Measurements from ENCODE around the gene CALML6.

Gene CALML6

GRCh38 chr1:1914101-1914970 lies 724 bp upstream of the CALML6 start:
- no peak for DNase-seq

DNA sequence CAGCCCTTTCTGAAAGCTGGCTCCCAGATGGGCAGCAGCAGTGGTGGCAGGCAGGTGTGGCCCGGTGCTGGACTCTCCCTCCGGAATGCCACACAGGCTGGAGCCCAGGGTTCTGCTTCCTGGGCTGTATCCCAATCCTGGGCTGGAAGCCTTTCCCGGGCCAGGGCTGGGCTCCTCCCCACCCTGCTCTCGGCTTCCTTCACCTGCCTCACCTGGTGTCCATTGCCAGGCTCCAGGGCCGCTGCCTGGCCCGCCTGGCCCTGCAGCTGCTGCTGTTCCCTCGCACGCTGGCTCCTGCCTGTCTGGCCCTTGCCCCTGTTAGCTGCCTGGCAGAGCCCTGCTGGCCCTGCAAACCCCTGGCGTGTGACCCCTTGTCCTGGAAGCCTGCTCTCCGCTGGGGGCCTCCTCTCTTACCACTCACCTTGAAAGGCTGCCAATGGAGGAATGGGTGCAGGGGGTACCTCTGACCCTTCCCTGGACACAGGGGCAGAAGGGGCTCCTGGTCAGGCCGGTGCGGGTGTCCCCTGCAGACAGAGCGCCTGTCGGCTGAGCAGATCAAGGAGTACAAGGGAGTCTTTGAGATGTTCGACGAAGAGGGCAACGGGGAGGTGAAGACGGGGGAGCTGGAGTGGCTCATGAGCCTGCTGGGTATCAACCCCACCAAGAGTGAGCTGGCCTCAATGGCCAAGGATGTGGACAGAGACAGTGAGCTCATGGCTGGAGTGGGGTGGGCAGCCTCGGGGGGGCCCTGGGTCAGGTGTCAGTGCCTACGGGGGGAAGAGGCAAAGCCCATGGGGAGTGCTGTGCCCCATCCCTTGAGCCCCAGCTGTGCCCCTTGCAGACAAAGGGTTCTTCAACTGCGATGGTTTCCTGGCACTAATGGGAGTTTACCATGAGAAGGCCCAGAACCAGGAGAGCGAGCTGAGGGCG lies 1.1 kb downstream of the CALML6 start:
- no peak for DNase-seq

GRCh38 chr1:1916851-1917251 lies 1.8 kb downstream of the CALML6 start:
- DNase-seq: no peak

- no peak for DNase-seq
Measured at GRCh38 chr1:1917304-1917976, 2.4 kb downstream of the CALML6 start.

DNA sequence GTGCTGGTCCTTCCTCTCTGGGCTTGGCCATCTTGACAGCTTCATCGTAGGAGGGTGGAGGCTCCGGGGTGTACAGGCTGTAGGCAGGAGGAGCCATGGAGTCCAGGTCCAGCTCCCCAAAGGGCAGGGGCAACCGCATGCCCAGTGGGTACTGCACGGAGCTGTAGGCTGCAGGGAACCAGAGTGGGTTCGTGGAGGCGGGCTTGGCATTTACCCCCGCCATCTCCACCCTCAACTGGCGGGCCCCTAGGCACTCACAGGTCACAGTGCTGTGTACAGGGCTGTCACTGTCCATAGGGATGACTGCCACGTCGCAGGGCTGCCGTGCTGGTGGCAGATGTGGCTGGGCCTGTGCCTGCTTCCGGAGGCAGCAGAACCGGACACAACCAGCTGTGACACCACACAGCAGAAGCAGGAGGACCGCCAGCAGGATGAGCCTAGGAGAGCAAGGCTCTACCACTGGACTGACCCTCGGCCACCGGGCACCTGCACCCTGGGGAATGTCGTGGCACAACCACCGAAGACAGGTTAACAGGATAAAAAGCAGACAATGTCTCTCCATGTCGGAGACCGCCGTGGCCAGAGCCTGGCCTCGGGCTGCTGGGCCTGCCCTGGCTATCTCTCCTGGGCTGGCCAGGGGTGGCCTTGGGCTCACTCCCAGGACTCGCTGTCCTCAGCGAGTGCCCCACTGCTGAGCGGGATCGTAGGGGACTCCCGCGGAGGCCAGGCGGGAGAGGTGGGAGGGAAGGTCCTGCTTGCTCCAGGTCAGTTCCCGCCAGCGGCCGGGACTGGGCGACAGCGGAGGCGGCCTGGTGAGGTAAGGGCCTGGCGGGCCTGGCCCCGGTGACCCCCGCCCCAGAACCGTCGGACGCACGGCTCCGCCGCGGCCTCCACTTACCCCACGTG lies 3.2 kb downstream of the CALML6 start:
- no peak for DNase-seq

- no peak for DNase-seq
Measured at GRCh38 chr1:1918901-1919303, 3.8 kb downstream of the CALML6 start, which contains the start of gene TMEM52. Gene TMEM52 (minus strand): TSS chr1:1919279. CDS start chr1:1919265, 14 bp downstream.

DNA sequence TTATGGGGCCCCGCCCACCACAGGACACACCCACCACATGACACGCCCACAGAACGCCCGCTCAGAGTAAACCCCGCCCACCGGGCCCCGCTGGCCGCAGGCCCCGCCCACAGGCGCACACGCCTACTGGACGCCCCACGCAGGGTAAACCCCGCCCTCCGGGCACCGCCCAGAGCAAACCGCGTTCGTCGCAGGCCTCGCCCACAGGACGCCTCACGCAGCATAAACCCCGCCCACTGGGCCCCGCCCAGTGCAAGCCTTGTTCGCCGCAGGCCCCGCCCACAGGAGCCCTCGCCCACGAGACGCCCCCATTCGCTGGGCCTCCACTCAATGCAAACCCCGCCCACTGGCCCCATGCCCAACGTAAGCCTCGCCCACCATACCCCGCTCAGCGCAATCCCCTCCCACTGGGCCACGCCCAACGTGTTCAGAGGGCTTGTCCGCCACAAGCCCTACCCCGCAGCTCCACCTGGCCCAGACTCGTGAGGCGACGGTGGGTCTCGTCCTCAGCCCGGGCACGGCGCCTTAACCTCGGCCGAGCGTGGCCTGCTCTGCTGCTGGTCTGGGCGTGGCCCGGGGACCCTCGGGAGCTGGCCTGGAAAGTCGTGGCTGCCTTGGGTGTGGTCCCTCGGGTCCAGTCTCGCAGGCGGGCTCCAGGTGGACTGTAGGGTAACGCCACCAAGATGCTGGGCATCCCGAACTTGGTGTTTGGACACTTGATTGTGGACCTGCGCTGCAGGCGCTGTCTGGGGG lies 4.4 kb downstream of the CALML6 start:
- peak; percentile 100 for DNase-seq

DNA sequence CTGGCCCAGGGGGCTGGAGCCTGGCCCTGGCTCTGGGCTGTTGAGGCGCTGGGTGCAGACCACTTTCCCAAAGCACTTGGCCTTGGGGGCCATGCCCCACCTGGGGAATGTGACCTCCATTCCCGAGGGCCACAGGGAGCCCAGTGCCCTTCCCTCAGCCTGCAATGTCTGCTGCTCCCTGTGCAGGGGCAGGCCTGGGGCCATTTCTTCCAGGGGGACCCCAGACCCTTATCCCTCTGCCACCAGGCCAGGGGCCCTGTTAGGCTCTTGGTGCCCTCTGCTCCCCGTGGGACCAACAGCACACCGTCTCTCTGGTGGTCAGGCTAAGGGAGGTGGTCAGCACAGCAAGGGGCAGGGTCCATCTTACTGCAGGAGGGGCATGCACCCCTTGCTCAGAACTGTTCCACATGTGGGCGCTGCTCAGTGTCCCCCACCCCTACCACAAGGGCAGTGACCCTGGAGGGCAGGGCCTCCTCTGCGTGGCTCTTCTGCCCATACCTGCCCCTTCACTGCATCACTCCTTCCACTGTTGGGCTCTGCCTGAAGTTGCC lies 5.1 kb downstream of the CALML6 start:
- DNase-seq: no peak

DNA sequence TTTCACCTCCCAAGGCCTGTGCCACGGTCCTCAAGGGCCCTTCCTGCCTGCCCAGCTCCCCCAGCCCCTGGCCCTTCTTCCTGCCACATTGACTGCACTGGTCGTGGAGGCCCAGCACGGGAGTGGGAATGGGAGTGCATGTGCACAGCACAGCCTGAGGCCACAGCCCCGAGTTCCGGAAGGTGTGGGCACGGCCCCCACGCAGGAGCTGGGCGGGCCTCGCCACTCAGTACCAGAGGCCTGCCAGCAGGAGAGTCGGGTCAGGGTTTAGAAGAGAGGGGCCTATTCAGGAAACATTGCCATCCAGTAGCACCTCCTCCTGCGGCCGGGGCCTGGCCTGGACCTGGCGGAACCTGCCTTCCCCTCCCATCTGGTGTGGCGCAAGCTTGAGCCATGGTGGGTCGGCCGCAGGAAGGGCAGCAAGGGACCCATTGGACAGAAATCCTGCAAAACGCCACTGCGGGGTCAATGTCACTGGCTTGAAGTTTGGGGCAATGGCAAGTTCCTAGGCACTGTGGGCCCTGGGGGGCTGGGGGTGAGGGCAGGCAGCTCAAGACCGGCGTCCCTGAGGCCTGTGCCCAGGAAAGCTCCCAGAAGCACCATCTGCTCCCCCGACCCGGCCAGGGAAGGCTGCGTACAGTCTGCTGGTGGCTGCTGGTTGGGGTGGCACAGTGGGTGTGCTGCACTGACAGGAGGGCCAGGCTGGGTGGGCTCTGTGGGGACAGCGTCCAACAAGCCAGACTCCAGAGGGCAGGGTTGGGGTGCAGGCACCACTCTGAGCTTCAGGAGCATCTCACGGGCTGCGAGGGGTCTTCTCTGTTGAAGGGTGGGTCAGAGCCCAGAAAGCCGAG lies 5.8 kb downstream of the CALML6 start:
- no peak for DNase-seq

DNA sequence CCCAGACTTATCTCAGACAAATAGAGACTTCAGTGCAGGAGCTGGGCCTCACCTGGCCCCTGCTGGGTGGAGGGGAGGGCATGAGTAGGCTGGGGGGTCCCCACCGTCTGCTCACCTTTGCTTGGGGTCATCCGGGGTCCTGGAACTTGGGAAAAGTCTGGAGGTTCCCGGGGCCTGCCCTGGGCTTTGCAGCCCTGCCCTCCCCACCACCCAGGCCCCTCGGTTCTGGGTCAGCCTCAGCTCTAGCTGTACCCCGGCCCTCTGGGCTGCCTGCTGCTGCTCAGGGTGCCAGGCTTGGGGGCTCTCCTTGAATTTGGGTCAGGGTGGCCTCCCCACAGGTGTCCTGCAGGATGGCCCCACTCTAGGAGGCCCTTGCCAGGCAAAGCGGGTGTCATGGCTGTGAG lies 6.4 kb downstream of the CALML6 start:
- DNase-seq: no peak

DNA sequence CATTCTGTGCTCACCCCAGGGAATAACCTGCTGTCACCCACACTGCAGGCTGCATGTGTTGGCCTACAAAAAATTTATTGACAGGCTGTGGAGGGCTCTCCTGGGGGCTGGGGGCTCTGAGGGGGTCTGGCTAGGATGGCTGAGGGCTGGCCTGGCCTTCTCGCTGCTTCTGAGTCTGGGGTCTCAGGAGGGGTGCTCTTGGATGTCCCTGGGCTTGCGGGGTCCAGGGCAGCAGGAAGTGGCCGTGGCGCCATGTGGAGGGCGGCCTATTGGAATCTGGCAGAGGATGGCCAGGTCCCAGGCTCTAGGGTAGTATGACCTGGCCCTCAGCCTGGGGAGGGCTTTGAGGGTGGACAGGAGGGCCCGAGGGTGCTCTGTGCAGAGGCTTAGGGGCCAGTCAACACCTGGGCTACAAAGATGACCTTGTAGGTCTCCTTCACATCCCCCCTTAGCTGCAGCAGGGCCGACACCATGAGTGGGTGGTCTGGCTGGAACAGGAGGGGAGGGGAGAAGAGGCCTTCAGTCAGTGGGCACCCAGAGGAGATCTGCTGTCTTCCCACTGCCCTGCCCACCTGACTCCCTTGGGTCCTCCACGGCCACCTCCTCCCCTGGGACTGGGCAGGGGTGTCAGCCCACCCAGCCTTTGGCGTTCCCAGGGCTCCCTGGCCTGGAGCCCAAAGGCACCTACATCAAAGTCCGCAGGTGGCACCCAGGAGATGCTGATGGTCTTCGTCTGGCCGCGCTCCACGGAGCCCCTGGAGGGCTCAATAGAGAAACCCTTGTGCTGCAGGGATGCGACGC lies 7.0 kb downstream of the CALML6 start:
- DNase-seq: no peak

DNA sequence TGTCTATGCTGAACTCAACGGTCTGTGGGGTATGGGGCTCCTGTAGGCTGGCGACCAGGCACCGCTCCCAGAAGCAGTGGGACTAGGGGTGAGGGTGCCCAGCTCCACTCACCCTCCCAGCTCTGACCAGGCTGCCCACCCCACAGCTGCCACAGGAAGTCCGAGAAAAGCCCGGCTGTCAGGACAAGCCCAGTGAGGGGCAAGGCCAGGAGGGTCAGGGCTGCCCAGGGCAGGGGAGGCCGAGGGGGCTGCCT lies 7.6 kb downstream of the CALML6 start:
- DNase-seq: no peak

DNA sequence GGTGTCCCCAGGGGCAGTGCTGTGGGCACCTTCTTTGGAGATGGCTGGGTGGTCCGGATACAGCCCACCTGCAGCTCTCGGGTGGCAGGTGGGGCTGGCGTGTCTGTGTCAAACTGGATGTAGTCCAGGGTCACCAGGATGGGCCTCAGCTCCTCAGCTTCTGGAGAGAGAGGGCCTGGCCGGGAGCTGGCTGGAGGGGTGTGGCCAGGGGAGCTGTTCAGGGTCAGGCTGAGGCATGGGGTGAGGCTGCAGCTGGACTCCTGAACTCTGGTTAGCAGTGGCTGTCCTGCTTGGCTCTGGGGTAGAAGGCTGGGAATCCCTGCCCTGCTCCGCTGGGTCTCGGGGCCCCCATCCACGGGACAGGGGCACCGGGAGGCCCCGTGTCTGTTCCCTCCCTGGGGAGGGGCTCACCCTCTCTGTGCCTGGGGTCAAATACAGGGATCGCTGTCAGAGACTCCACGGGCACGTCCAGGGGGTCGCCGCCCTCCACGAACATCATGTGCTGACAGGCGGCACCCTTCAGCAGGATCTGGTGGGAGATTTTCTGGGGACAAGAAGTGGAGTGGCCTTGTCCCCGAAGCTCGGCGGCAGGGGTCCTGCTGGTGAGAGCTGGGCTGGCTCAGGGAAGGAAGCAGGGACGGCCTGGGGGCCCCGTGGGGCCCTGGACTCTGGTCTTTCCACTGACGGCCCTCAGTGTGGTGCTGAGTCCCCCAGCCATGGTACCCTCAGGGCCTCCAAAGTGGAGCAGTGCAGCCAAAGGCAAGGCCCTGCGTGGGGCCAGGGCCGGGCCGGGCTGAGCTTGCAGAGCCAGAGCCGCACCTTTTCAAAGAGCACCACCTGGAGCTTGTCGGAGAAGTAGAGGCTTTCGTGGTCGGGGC lies 8.1 kb downstream of the CALML6 start:
- DNase-seq: no peak

DNA sequence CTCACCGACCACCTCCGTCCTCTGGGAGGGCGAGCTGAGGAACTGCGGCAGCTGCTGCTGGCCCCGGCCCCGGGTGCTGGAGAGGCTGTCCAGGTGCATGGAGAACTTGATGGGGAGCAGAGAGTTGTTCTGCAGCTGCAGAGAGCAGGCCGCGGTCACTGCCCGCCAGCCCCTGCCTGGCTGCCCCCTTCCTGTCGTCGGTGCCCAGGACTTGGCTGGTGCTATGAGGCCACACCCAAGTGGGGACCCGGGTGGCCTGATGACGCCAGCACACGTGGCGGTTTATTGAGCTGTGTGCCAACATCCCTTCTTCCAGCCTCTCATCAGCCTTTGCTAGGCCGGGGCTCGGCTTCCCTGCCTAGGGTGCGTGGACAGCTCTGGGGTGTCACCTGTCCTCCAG lies 9.3 kb downstream of the CALML6 start:
- no peak for DNase-seq

- DNase-seq: no peak
Measured at GRCh38 chr1:1924849-1925248, 9.8 kb downstream of the CALML6 start.

DNA sequence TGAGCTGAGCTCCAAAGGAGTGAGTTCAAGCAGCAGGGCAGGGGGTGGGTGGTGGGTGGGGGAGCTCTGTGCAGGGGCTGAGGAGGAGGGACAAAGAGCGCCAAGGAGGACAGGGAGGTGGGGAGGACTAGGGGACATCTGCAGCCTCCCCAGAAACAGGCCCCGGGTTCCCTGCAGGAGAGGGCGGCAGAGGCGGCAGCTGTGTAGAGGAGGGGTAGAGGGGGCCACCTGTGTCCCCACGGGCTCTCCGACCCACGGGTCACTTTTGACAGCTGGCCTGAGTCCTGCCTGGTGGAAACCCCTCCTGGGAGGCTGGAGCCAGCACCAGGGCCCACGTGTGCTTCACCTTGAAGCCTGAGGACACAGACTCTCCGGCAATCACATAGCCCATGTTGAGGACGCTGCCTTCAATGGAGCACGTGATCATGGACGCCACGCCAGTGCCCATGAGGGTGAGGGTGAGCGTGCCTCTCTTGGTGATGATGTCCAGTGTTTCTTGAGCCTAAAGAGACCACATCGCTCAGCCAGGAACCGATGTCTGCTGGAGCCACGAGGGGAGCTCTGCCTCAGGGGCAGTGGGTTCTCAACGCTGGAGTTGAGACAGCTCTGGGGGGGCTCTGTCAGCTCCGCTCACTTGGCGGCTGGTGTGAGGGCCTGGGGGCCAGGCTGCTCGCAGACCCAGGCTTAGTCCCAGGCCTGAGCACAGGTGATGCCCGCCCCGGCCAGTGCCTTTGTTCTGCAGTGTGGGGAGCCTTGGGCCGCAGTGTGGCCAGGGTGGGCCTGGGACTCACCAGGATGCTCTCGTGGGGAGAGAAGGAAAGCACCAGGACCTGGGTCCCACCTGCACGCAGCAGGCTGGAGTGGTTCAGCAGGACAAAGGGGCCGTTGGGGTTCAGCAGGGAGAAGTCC lies 10.6 kb downstream of the CALML6 start:
- DNase-seq: no peak

DNA sequence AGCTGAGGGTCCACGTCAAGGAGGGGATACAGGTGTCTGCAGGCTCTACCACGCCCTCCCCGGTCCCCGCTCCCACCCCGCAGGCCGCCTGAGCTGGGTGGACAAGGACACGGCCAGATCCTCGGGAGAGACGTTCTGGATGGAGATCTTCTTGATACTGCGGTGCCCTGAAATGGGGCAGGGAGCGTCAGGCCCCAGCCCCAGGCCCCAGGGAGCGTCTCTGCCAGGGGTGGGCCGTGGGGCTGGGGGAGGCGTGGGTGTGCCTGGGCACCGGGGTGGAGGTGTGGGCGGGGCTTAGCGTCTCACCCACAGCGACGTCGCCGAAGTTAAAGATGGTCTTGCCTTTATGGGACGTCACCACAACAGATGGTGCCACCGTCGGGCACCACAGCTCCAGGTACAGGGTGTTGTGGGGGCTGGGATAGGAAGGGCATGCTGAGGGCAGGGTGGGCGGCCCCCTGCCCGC lies 11.3 kb downstream of the CALML6 start:
- no peak for DNase-seq
